Panc1 (cell line): ENCODE data around the gene DYNC2LI1.

Experiments
- SIN3A ChIP-seq: IDR thresholded peaks from 2 replicates; pipeline ENCODE4 v1.6.1; 2012; ENCODE audit warnings: low read depth, mild to moderate bottlenecking, low read length, moderate library complexity, borderline replicate concordance; ENCODE audit not compliant: insufficient read depth
- TF ChIP-seq, protein P1 (sequence below): fragments of 450-650 bp; IDR thresholded peaks from 2 replicates; pipeline ENCODE4 v1.5.1; 2017; ENCODE audit warnings: mild to moderate bottlenecking

DNA sequence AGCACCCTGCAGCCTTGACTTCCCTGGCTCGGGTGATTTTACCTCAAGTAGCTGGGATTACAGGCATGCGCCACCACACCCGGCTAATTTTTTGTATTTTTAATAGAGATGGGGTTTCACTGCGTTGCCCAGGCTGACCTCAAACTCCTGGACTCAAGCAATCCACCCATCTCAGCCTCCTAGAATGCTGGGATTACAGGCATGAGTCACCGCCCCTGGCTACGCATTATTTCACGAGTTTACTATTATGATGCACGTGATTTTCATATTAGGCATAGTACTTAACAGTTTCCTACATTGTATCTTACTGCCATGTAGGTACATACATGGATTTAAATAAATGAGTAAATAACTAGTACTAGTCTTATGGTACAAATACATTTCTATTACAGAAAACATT lies 4.4 kb downstream of the DYNC2LI1 start:
- TF ChIP-seq, protein P1, sequence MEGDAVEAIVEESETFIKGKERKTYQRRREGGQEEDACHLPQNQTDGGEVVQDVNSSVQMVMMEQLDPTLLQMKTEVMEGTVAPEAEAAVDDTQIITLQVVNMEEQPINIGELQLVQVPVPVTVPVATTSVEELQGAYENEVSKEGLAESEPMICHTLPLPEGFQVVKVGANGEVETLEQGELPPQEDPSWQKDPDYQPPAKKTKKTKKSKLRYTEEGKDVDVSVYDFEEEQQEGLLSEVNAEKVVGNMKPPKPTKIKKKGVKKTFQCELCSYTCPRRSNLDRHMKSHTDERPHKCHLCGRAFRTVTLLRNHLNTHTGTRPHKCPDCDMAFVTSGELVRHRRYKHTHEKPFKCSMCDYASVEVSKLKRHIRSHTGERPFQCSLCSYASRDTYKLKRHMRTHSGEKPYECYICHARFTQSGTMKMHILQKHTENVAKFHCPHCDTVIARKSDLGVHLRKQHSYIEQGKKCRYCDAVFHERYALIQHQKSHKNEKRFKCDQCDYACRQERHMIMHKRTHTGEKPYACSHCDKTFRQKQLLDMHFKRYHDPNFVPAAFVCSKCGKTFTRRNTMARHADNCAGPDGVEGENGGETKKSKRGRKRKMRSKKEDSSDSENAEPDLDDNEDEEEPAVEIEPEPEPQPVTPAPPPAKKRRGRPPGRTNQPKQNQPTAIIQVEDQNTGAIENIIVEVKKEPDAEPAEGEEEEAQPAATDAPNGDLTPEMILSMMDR = no peak
- TF ChIP-seq SIN3A = no peak
